HUES64 (cell line): ENCODE data around the gene ZFAND4.

Experiments used
- H3K27ac ChIP-seq: 2 replicates; pipeline ENCODE4 v1.7.0; 2013; ENCODE audit warnings: low read depth, low read length, inconsistent platforms
- H3K27me3 ChIP-seq: 2 replicates; pipeline ENCODE4 v1.6.1; 2013; ENCODE audit warnings: mild to moderate bottlenecking, low read length; ENCODE audit not compliant: insufficient read depth
- H3K36me3 ChIP-seq: 2 replicates; pipeline ENCODE4 v1.6.1; 2013; ENCODE audit warnings: mild to moderate bottlenecking, low read length; ENCODE audit not compliant: insufficient read depth
- H3K4me1 ChIP-seq: 2 replicates; pipeline ENCODE4 v1.6.1; 2013; ENCODE audit warnings: mild to moderate bottlenecking, low read length, moderate library complexity; ENCODE audit not compliant: insufficient read depth
- H3K4me3 ChIP-seq: 2 replicates; pipeline ENCODE4 v1.5.1; 2013; ENCODE audit warnings: mild to moderate bottlenecking, low read length, moderate library complexity
- H3K9ac ChIP-seq: 2 replicates; pipeline ENCODE4 v1.6.1; 2013; ENCODE audit warnings: mild to moderate bottlenecking, low read depth, low read length
- H3K9me3 ChIP-seq: 2 replicates; pipeline ENCODE4 v1.6.1; 2013; ENCODE audit warnings: low read depth, low read length; ENCODE audit not compliant: insufficient read depth
- WGBS: fragments of 150-250, 120-280 bp; methylation state at CpG from one replicate; pipeline ENCODE4 v1.1.7; 2013; ENCODE audit warnings: missing lambda C conversion rate; 5-methylcytosine and 5-hydroxymethylcytosine counted together

The ZFAND4 gene

GRCh38 chr10:45569471-45569870 is 103.1 kb downstream of the ZFAND4 start:
- Histone ChIP-seq H3K9ac (no peak overlapping the region), H3K36me3 (no peaks in the 10 kb centered on the region), H3K27ac (no peak overlapping the region), H3K4me1 (peaks cover 14% of the 10 kb centered on the region), H3K9me3 (no peaks in the 10 kb centered on the region), H3K4me3 (no peak overlapping the region), H3K27me3 (no peaks in the 10 kb centered on the region)
- WGBS: 94% methylated on average over 3 of the region's 3 CpGs

GRCh38 chr10:45566415-45566814 is 106.2 kb downstream of the ZFAND4 start:
- H3K4me3 ChIP-seq: no peak overlapping the region
- H3K27ac ChIP-seq: no peak overlapping the region
- 88% methylated on average over 3 of the region's 3 CpGs for WGBS
- no peaks in the 10 kb centered on the region for H3K36me3 ChIP-seq
- H3K4me1 ChIP-seq: peaks cover 11% of the 10 kb centered on the region; the same call in 1 of the 2 replicates
- H3K9me3 ChIP-seq: no peaks in the 10 kb centered on the region
- no peak overlapping the region for H3K9ac ChIP-seq
- H3K27me3 ChIP-seq: no peaks in the 10 kb centered on the region
